Thyroid gland (tissue), 4 donors: Measurements from ENCODE around the gene RPS3A. TPM values are rescaled to one million over a fixed set of nuclear protein-coding genes. Genes with fewer than 3 reads are reported as not detected.

ENCODE experiments used
- DNase-seq, 2 donors: peaks; one replicate each; pipeline ENCODE4 v3.0.0-alpha.2; 2019
- H3K27ac ChIP-seq, 3 donors: fragments of 200-600 bp; sonication (generic); 1 replicate in 2 of 3; 2 replicates in 1 of 3; pipeline ENCODE4 v1.5.1; 2016 to 2019; ENCODE audit warnings: mild to moderate bottlenecking in 1 of 3, moderate library complexity in 1 of 3
- H3K27me3 ChIP-seq: fragments of 200-600 bp; sonication (generic); one replicate; pipeline ENCODE4 v1.5.1; 2019
- H3K36me3 ChIP-seq, 2 donors: fragments of 200-600 bp; sonication (generic); one replicate each; pipeline ENCODE4 v1.5.1; 2016 to 2019
- H3K4me1 ChIP-seq, 2 donors: fragments of 200-600 bp; sonication (generic); one replicate each; pipeline ENCODE4 v1.5.1; 2017 to 2019
- H3K4me3 ChIP-seq, 3 donors: fragments of 200-600 bp; sonication (generic); replicated peaks in 1 of 3; 1 replicate in 2 of 3; 2 replicates in 1 of 3; pipeline ENCODE4 v1.5.1; 2016; ENCODE audit warnings: mild to moderate bottlenecking in 1 of 3
- H3K9me3 ChIP-seq: fragments of 200-600 bp; sonication (generic); one replicate; pipeline ENCODE4 v1.5.1; 2017
- CTCF ChIP-seq, 6 experiments: fragments of 200-600 bp in 3 of 6; fragments of 450-650 bp in 3 of 6; sonication (generic) in 3 of 6; IDR thresholded peaks; one replicate each; pipeline ENCODE4 v1.5.1; 2016 to 2019; ENCODE audit warnings: antibody characterized with exemption in 6 of 6, mild to moderate bottlenecking in 2 of 6, inconsistent platforms in 1 of 6, moderate library complexity in 1 of 6
- POLR2A ChIP-seq, 2 donors: fragments of 450-650 bp; IDR thresholded peaks; one replicate each; pipeline ENCODE4 v1.6.1; 2017; ENCODE audit warnings: antibody characterized with exemption in 2 of 2, mild to moderate bottlenecking in 2 of 2, moderate library complexity in 1 of 2
- WGBS, 2 donors: methylation state at CpG; one replicate each; pipeline ENCODE4 v1.1.5; 2017; 5-methylcytosine and 5-hydroxymethylcytosine counted together
- intact Hi-C: fragments of 100-400 bp; cut with DNase I; formaldehyde crosslinking; loops from one replicate; pipeline ENCODE4 v1.15.1; 2023
- total RNA-seq, 4 donors: library from RNA; depleted of rRNA; stranded (reverse); fragments of >200 nt; gene quantifications; one replicate each; pipeline ENCODE4 v1.2.3, GENCODE V29; 2016

The RPS3A gene
- total RNA-seq, 4 donors from 2014 or later, result 2,907 to 6,038 (median 3,041) TPM

GRCh38 chr4:151143811-151144210, 44.4 kb downstream of the RPS3A start:
- no peak for TF ChIP-seq POLR2A (IDR thresholded peaks at IDR 0.05)
- TF ChIP-seq CTCF (IDR thresholded peaks at IDR 0.05), result no peak
- H3K4me1 ChIP-seq, result no peaks in the 10 kb centered on the region
- WGBS, 2 donors, result 95 to 97% methylated on average over 3 of the region's 3 CpGs
- no peaks in the 10 kb centered on the region for H3K9me3 ChIP-seq
- no peak for DNase-seq
- H3K36me3 ChIP-seq, result peaks cover 17 to 29% of the 10 kb centered on the region in 2 donors
- no peak overlapping the region for H3K27ac ChIP-seq
- H3K27me3 ChIP-seq, result no peaks in the 10 kb centered on the region
- H3K4me3 ChIP-seq, result no peak overlapping the region
- intact Hi-C loops, result no loop called here

GRCh38 chr4:151144329-151145072, 45.1 kb downstream of the RPS3A start:
- no peaks in the 10 kb centered on the region for H3K27me3 ChIP-seq
- H3K4me1 ChIP-seq, result no peaks in the 10 kb centered on the region
- no peak for TF ChIP-seq POLR2A (IDR thresholded peaks at IDR 0.05)
- TF ChIP-seq CTCF (IDR thresholded peaks at IDR 0.05), result no peak
- H3K4me3 ChIP-seq, result no peak overlapping the region
- no peak overlapping the region for H3K27ac ChIP-seq
- peaks cover 14 to 27% of the 10 kb centered on the region in 2 donors for H3K36me3 ChIP-seq
- no peak for DNase-seq
- intact Hi-C loops, result no loop called here
- WGBS, 2 donors, result 86 to 91% methylated on average over 5 of the region's 5 CpGs
- no peaks in the 10 kb centered on the region for H3K9me3 ChIP-seq

GRCh38 chr4:151147000-151147399, 47.6 kb downstream of the RPS3A start:
- Histone ChIP-seq H3K9me3 (no peaks in the 10 kb centered on the region), H3K36me3 (peaks cover 9 to 23% of the 10 kb centered on the region in 2 donors), H3K27ac (no peak overlapping the region), H3K4me1 (no peaks in the 10 kb centered on the region), H3K4me3 (no peak overlapping the region), H3K27me3 (no peaks in the 10 kb centered on the region)
- WGBS, 2 donors, result 73 to 82% methylated on average over 3 of the region's 3 CpGs
- intact Hi-C loops, result no loop called here
- DNase-seq, result no peak
- TF ChIP-seq POLR2A (IDR thresholded peaks at IDR 0.05), result no peak

GRCh38 chr4:151148261-151148660, 48.8 kb downstream of the RPS3A start:
- Histone ChIP-seq H3K36me3 (peaks cover 9 to 16% of the 10 kb centered on the region in 2 donors), H3K27ac (no peak overlapping the region), H3K4me3 (no peak overlapping the region), H3K27me3 (no peaks in the 10 kb centered on the region), H3K9me3 (no peaks in the 10 kb centered on the region), H3K4me1 (no peaks in the 10 kb centered on the region)
- no peak for DNase-seq
- TF ChIP-seq CTCF (IDR thresholded peaks at IDR 0.05), result no peak
- TF ChIP-seq POLR2A (IDR thresholded peaks at IDR 0.05), result no peak
- intact Hi-C loops, result no loop called here
- WGBS, 2 donors, result 92 to 94% methylated on average over 4 of the region's 4 CpGs

GRCh38 chr4:151150821-151151580, 51.6 kb downstream of the RPS3A start:
- Histone ChIP-seq H3K4me1 (no peaks in the 10 kb centered on the region), H3K36me3 (peaks cover 8 to 9% of the 10 kb centered on the region in 2 donors), H3K27ac (no peak overlapping the region), H3K27me3 (no peaks in the 10 kb centered on the region), H3K4me3 (no peak overlapping the region), H3K9me3 (no peaks in the 10 kb centered on the region)
- no peak for TF ChIP-seq CTCF (IDR thresholded peaks at IDR 0.05)
- no peak for TF ChIP-seq POLR2A (IDR thresholded peaks at IDR 0.05)
- WGBS, 2 donors, result 94 to 96% methylated on average over 9 of the region's 9 CpGs
- intact Hi-C loops, result no loop called here
- DNase-seq, result no peak
